CD4-positive, alpha-beta T cell treated with Interleukin-15 for 4 hours (primary cell): ENCODE data around the gene MED17.

Experiments used
- DNase-seq: peaks from one replicate; pipeline ENCODE4 v3.0.0-alpha.2; 2020; ENCODE audit warnings: low spot score

Gene MED17

DNA sequence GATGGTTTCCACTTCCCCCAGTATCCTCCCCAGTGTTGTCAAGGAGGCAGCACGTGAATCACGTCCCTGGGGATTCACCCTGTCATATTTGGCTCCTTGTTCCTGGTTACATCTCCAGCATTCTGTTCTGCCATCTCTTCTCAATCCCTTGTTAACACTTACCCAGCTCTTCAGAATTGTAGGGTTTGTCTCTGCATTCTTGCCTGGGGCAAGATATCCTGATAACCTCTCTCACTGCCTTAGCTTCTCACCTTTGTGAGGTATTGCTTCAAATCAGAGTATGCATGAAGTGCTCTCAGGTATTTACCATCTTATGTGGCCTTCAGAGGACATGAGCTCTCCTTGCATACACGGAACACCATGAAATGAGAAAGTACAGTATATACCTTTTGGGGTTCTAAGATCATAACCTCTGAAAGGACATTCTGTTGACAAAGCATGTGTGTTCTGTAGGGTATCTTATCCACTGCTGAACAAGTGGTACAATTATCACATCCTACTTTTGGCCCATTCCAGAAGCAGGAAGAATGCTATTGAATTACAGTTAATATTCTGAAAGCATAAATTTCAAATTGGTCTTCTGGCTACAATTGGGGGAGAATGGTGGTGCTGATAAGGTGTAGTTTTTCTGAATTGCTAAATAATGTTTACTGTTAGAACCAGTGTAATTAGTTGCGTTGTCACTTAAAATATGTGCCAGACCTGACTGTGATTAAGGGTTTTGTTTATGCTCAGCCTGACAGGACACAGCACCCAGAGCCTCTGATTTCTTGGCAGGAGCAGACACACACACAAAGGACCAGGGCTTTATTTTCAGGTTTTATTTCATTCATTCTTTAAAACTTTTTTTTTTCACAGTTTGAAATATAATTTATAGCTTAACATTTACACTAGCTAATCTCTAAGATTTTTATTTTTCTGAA is 33.6 kb downstream of the MED17 start:
- DNase-seq = no peak

DNA sequence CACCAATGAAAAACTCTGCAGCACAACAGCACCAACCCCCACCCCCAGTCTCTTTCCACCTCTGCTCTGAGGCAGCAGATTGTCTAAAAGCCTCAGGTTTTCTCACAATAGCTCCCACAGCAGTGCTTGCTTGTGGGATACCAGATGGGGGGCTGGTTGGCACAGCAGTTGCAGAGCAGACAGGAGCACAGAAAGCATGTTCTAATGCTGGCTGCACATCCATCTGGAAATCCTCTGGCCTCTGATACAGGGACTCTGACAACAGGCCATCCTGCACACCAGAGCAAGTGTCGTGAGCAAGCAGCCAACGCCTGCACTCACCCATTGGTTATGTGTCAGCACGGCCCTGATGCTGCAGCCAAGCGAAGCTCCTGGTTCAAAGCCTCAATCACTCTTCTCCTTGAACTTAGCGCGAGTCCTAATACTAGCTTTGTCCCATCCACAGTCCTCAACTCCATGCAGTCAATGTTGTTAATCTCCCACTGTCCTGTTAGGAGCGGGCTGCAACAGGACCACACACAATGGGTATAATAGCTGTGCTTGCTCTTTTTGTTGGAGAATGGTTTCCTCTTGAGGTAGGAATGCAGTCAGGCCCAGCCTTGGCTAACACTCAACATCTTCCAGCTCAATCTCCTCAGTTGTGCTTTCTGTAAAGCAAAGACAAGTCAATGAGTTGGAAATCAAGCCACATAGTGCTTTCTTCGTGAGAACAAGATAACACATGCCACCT is 36.0 kb downstream of the MED17 start:
- no peak for DNase-seq

- DNase-seq = no peak
Observed at GRCh38 chr11:93820847-93821246, 36.8 kb downstream of the MED17 start.

GRCh38 chr11:93821617-93822016 is 37.5 kb downstream of the MED17 start:
- DNase-seq = no peak

DNA sequence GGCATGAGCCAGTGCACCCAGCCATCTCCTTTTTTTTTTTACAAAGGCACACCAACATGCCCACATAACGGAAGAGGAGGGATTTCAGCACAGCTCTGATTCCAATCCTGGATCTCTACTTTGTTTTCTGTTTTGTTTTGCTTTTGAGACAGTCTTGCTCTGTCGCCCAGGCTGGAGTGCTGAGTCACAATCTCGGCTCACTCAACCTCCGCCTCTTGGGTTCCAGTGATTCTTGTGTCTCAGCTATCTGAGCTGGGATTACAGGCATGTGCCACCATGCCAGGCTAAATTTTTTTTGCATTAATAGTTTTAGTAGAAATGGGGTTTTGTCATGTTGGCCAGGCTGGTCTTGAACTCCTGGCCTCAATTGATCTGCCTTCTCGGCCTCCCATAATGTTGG is 38.3 kb downstream of the MED17 start:
- DNase-seq = no peak

DNA sequence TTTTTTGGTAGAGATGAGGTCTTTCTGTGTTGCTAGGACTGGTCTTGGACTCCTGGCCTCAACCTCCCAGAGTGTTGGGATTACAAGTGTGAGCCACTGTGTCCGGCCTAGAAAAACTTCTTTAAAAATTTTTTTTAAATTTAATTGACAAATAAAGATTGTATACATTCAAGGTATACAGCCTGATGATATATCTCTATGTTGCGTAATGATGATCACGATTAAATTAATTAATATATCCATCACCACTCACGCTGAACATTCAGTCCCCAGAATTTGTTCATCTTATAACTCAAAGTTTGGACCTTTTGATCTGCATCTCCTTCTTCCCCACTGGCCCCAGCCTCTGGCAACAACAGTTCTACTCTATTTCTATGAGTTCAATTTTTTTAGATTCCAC is 39.1 kb downstream of the MED17 start:
- no peak for DNase-seq

GRCh38 chr11:93827363-93827762 is 43.3 kb downstream of the MED17 start:
- no peak for DNase-seq

GRCh38 chr11:93829598-93829997 is 45.5 kb downstream of the MED17 start:
- no peak for DNase-seq

DNA sequence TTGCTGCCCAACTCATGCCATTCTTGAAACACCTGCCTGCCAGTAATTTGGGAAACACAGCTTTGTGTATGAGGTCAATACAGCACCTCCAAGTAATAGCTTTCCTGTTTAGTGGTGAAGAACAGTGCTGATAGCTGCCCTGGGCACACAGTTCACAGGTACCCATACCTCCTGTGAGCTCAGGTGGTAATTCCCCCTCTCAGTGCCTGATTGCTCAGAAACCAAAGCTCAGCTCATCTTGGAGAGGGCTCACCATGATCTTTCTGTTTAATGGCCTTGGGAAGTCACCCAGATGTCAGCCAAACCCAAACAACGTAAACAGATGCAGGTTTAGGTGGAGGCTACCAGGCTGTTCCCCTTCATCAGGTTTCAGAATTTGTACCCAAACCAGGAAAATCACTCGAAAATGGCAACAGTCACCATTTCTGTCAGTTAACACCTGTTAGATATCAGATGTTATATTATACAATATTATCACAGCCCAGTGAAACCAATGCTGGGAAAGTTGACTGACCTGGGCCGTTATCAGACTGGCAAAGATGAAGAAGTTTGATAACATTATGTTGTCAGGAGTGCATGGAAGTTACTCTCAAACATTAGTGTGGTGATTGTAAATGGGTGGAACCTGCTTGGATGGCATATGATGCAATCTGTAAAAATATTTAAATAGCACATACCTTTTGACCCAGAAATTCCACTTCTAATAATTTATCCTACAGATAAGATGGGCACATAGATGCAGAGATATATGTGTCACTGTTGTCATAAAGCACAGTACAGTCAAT is 47.5 kb downstream of the MED17 start:
- DNase-seq = no peak

GRCh38 chr11:93832780-93833179 is 48.7 kb downstream of the MED17 start:
- DNase-seq = no peak

GRCh38 chr11:93838967-93839366 is 54.9 kb downstream of the MED17 start:
- no peak for DNase-seq

DNA sequence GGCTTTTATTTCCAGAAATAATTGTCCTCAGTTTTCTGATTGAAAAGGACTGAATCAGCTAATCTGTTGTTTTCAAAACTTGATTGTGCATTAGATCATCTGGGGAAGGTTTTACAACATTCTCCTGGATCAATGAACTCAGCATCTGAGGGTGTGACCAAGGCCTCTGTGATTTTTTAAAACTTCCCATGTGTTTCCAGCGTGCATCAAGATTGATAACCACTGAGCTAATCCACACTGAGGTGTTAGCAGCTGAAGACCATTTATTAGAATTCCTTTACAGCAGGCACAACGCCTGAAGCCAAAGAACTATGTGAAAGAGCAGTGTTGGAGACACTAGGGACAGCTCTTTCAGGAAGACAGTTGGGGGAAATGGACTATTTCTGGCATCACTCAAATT is 56.1 kb downstream of the MED17 start:
- DNase-seq = no peak

GRCh38 chr11:93840981-93841380 is 56.9 kb downstream of the MED17 start:
- DNase-seq = no peak

GRCh38 chr11:93841446-93841845 is 57.4 kb downstream of the MED17 start:
- DNase-seq = no peak

DNA sequence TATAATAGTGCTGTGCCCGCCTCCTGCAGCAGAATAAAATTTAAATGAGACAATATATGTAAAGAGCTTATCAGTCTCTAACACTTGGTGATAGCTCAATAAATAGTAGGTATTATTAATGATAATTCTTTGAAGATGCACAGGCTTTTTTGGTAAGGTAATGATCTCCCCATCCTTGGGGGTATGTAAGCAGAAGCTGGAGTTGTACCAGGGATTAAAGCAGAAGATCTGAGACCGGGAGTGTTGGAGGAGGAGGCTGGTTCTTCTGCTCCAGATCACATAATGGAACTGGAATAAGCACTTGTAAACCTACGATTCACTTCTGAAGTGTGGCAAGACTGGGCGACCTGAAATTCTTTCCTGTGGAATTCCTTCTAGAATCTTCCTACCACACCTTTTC is 58.0 kb downstream of the MED17 start:
- no peak for DNase-seq

- no peak for DNase-seq
Observed at GRCh38 chr11:93842461-93842860, 58.4 kb downstream of the MED17 start.

DNA sequence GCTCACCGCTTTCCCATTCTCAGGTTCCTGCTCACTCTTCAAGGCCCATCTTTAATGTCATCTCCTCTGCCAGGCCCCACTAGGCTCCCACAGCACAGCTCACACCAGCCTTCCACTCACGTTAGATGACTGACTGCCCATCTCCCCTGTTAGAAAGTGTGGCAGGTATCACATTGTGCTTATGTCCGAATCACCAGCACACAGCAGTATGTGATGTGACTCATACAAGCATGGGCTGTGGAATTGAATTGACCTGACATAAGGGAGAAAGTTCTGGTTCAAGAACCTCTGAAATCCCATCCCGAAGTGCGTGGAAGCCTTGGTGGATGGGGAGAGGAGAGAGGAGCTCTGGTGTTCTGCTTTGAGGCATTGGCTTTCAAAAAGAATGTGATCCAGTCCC is 59.8 kb downstream of the MED17 start:
- DNase-seq = no peak

DNA sequence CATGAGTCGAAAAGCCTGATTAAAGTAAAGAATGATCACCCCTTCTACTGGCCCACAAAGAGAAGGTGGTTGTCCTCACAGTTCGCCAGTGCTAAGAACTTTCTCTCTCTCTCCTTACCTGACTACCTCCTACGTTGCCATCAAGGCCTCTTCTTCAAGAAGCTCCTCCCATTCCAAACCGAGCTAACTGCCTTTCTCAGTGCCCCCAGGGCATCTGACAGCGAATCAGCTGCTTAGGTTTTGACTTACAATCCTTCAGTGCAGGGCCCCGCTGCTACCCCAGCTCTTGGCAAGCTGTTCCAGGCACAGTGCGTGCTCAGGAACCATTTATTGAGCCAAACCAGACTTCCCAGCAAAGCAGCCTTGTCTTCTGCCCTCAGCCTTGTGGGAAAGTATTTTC is 60.5 kb downstream of the MED17 start:
- DNase-seq = no peak

- DNase-seq = no peak
Observed at GRCh38 chr11:93845181-93846092, 61.4 kb downstream of the MED17 start.

GRCh38 chr11:93846411-93846810 is 62.3 kb downstream of the MED17 start:
- DNase-seq = no peak

GRCh38 chr11:93849201-93849600 is 65.1 kb downstream of the MED17 start:
- no peak for DNase-seq
